ES-I3 (cell line): ENCODE data around the gene REM2.

Source experiments
- H3K36me3 ChIP-seq: 2 replicates; pipeline ENCODE4 v1.6.1; 2013; ENCODE audit warnings: mild to moderate bottlenecking, low read length, control low read depth, moderate library complexity; ENCODE audit not compliant: insufficient read depth
- H3K4me1 ChIP-seq: 2 replicates; pipeline ENCODE4 v1.6.1; 2013; ENCODE audit warnings: mild to moderate bottlenecking, control low read depth, low read length; ENCODE audit not compliant: insufficient read depth
- H3K9ac ChIP-seq: 2 replicates; pipeline ENCODE4 v1.6.1; 2013; ENCODE audit warnings: low read depth, mild to moderate bottlenecking, low read length, moderate library complexity
- H3K9me3 ChIP-seq: 2 replicates; pipeline ENCODE4 v1.6.1; 2013; ENCODE audit warnings: mild to moderate bottlenecking, low read length, moderate library complexity; ENCODE audit not compliant: control insufficient read depth, insufficient read depth

Gene REM2

DNA sequence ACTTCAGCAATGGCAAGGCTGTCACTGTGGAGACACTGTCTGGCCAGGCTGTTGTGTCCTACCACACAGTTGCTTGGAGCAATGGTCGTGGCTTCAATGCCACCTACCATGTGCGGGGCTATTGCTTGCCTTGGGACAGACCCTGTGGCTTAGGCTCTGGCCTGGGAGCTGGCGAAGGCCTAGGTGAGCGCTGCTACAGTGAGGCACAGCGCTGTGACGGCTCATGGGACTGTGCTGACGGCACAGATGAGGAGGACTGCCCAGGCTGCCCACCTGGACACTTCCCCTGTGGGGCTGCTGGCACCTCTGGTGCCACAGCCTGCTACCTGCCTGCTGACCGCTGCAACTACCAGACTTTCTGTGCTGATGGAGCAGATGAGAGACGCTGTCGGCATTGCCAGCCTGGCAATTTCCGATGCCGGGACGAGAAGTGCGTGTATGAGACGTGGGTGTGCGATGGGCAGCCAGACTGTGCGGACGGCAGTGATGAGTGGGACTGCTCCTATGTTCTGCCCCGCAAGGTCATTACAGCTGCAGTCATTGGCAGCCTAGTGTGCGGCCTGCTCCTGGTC, 7.2 kb upstream of the REM2 start:
- H3K36me3 ChIP-seq: no peaks in the 10 kb centered on the region; the same call in 1 of the 2 replicates
- no peaks in the 10 kb centered on the region for H3K4me1 ChIP-seq
- H3K9ac ChIP-seq: no peak overlapping the region
- H3K9me3 ChIP-seq: no peaks in the 10 kb centered on the region

DNA sequence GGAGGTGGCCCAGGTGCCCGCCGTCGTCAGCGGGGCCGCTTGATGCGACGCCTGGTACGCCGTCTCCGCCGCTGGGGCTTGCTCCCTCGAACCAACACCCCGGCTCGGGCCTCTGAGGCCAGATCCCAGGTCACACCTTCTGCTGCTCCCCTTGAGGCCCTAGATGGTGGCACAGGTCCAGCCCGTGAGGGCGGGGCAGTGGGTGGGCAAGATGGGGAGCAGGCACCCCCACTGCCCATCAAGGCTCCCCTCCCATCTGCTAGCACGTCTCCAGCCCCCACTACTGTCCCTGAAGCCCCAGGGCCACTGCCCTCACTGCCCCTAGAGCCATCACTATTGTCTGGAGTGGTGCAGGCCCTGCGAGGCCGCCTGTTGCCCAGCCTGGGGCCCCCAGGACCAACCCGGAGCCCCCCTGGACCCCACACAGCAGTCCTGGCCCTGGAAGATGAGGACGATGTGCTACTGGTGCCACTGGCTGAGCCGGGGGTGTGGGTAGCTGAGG, 6.0 kb upstream of the REM2 start:
- Histone ChIP-seq H3K4me1 (no peaks in the 10 kb centered on the region), H3K9ac (no peak overlapping the region), H3K9me3 (no peaks in the 10 kb centered on the region), H3K36me3 (no peaks in the 10 kb centered on the region; the same call in 1 of the 2 replicates)

GRCh38 chr14:22878271-22879246, 4.5 kb upstream of the REM2 start:
- Histone ChIP-seq H3K9me3 (no peaks in the 10 kb centered on the region), H3K9ac (no peak overlapping the region), H3K36me3 (no peaks in the 10 kb centered on the region; the same call in 1 of the 2 replicates), H3K4me1 (peaks cover 7% of the 10 kb centered on the region; the same call in 1 of the 2 replicates)

- peaks cover 20% of the 10 kb centered on the region; the same call in 1 of the 2 replicates for H3K4me1 ChIP-seq
- no peak overlapping the region for H3K9ac ChIP-seq
- no peaks in the 10 kb centered on the region for H3K9me3 ChIP-seq
- H3K36me3 ChIP-seq: no peaks in the 10 kb centered on the region; the same call in 1 of the 2 replicates
These were observed 958 bp upstream of the REM2 start for GRCh38 chr14:22882064-22882463.

- Histone ChIP-seq H3K9ac (peak overlapping the region; percentile 26), H3K4me1 (peaks cover 22% of the 10 kb centered on the region; the same call in 1 of the 2 replicates), H3K9me3 (no peaks in the 10 kb centered on the region), H3K36me3 (no peaks in the 10 kb centered on the region; the same call in 1 of the 2 replicates)
These were observed 371 bp upstream of the REM2 start for GRCh38 chr14:22882529-22883172.

GRCh38 chr14:22884076-22884737, 1.2 kb downstream of the REM2 start:
- H3K4me1 ChIP-seq: peaks cover 25% of the 10 kb centered on the region; the same call in 1 of the 2 replicates
- no peaks in the 10 kb centered on the region for H3K9me3 ChIP-seq
- H3K36me3 ChIP-seq: no peaks in the 10 kb centered on the region
- no peak overlapping the region for H3K9ac ChIP-seq

- no peak overlapping the region for H3K9ac ChIP-seq
- H3K9me3 ChIP-seq: no peaks in the 10 kb centered on the region
- H3K36me3 ChIP-seq: no peaks in the 10 kb centered on the region
- H3K4me1 ChIP-seq: peaks cover 25% of the 10 kb centered on the region; the same call in 1 of the 2 replicates
These were observed 1.9 kb downstream of the REM2 start for GRCh38 chr14:22884738-22885523.

DNA sequence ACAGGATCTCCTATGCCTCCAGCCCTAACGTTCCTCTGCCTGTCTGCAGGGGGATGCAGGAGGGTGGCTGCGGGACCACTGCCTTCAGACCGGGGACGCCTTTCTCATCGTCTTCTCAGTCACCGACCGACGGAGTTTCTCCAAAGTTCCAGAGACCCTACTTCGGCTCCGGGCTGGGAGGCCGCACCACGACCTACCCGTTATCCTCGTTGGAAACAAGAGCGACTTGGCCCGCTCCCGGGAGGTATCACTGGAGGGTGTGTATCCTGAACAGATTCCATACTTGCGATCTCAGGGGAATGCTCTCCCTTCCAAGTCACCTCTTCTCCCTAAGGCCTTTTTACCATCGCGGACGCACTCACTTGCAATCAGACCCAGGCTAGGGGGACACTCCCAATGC, 3.0 kb downstream of the REM2 start:
- peak overlapping the region; percentile 92; the same call in 1 of the 2 replicates for H3K9ac ChIP-seq
- H3K4me1 ChIP-seq: peaks cover 25% of the 10 kb centered on the region; the same call in 1 of the 2 replicates
- H3K9me3 ChIP-seq: no peaks in the 10 kb centered on the region
- H3K36me3 ChIP-seq: no peaks in the 10 kb centered on the region

- Histone ChIP-seq H3K4me1 (peaks cover 25% of the 10 kb centered on the region; the same call in 1 of the 2 replicates), H3K36me3 (no peaks in the 10 kb centered on the region), H3K9me3 (no peaks in the 10 kb centered on the region), H3K9ac (peak overlapping the region; percentile 92)
These were observed 3.7 kb downstream of the REM2 start for GRCh38 chr14:22886500-22887259.

DNA sequence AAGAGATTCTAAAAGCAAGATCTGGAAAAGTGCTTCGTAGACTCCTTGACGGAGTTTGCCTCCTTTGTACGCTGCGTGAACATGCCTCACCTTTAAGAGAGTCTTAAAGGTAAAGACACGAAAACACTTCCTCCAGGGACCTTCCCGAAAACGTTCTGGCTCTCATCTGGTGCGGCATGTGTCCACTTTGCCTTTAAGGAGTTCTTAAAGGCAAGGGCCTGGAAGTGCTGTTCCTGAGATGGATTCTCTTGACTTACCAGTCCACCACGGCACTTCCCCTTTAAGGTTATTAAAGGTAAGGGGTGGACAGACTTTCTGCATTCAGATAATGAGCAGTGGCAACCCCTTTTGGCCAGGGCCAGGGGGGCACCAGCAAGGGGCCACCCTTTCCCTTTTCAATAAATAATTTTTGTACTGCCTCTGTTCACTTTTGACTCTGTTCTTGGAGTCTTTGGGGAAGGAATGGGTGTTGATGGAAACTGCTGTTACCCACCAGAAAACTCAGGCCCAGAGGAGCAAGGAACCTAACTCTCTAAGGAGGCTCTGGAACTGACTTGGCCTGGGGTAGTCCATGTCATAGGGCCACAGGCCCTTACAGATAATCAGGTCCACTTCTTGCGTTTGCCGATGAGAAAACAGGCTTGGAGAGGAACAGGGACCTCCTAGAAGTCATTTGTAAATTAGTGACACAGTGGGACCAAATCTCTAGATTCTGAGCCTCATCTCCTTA, 4.4 kb downstream of the REM2 start:
- no peaks in the 10 kb centered on the region for H3K36me3 ChIP-seq
- H3K4me1 ChIP-seq: peaks cover 24% of the 10 kb centered on the region; the same call in 1 of the 2 replicates
- peak overlapping the region; percentile 92 for H3K9ac ChIP-seq
- H3K9me3 ChIP-seq: no peaks in the 10 kb centered on the region

DNA sequence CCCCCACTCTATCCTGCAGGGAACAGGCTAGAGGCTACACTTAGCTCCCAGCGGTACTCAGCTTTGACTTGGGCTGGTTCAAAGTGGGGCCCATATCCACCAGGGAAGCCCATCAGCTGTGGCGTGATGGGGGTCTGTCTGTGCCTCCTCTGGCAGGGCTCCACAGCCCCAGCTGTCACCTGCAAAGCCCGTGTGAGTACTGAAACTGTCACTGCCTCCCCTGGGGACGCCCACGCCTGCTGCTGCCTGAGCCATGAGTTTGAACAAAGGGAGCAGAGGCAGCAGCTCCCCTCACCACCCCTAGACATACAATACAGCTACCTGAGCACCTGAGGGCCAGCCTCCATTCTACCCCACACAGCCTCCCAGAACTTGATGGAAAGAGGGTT, 5.0 kb downstream of the REM2 start:
- no peaks in the 10 kb centered on the region for H3K9me3 ChIP-seq
- H3K4me1 ChIP-seq: peaks cover 20% of the 10 kb centered on the region; the same call in 1 of the 2 replicates
- H3K9ac ChIP-seq: peak overlapping the region; percentile 92; the same call in 1 of the 2 replicates
- H3K36me3 ChIP-seq: no peaks in the 10 kb centered on the region

DNA sequence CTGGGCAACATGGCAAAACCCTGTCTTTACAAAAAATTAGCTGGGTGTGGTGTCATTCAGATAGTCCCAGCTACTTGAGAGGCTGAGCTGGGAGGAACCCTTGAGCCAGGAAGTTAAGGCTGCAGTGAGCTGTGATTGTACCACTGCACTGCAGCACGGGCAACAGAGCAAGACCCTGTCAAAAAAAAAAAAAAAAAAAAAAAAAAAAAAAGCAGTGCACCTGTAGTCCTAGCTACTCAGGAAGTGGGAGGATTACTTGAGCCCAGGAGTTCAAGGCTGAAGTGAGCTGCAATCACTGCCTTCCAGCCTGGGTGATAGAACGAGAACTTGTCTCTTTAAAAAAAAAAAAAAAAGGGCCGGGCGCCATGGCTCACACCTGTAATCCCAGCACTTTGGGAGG, 5.6 kb downstream of the REM2 start:
- Histone ChIP-seq H3K36me3 (no peaks in the 10 kb centered on the region), H3K9me3 (no peaks in the 10 kb centered on the region), H3K4me1 (peaks cover 17% of the 10 kb centered on the region; the same call in 1 of the 2 replicates), H3K9ac (no peak overlapping the region)
